WTC11 (cell line): Measurements from ENCODE around the gene LRRC8A. TPM values are rescaled to one million over a fixed set of nuclear protein-coding genes. Genes with fewer than 3 reads are reported as not detected.

Experiments
- ATAC-seq: fragments of 200-7000 bp; cut with Tn5 transposase; 2 replicates; pipeline ENCODE4 v1.10.0; 2021; ENCODE audit warnings: mild to moderate bottlenecking, moderate library complexity
- CTCF ChIA-PET: fragments of 300-600 bp; sonication (Branson Sonifier 250); formaldehyde crosslinking; loops from one replicate; lab custom pipeline; 2021; ENCODE audit warnings: antibody characterized with exemption; lab: Charles Lee
- POLR2A ChIA-PET: fragments of 350-600 bp; sonication (Branson Sonifier 250); formaldehyde crosslinking; loops from one replicate; lab custom pipeline; 2021; ENCODE audit warnings: antibody characterized with exemption; lab: Charles Lee
- DNase-seq: peaks from one replicate; pipeline ENCODE4 v3.0.0; 2021; ENCODE audit warnings: low spot score
- H3K27ac Mint-ChIP-seq: 2 replicates; pipeline ENCODE4 v1.8.0; 2021; ENCODE audit warnings: mixed read lengths
- H3K27me3 Mint-ChIP-seq: 2 replicates; pipeline ENCODE4 v1.8.0; 2021; ENCODE audit warnings: low read depth, mild to moderate bottlenecking, moderate library complexity, mixed read lengths
- H3K36me3 Mint-ChIP-seq: 2 replicates; pipeline ENCODE4 v1.8.0; 2021; ENCODE audit warnings: mixed read lengths
- H3K4me1 Mint-ChIP-seq: 2 replicates; pipeline ENCODE4 v1.8.0; 2022; ENCODE audit warnings: mixed read lengths
- H3K4me3 Mint-ChIP-seq: 2 replicates; pipeline ENCODE4 v1.8.0; 2021; ENCODE audit warnings: mild to moderate bottlenecking, moderate library complexity, mixed read lengths
- H3K9me3 Mint-ChIP-seq: 2 replicates; pipeline ENCODE4 v1.8.0; 2021; ENCODE audit warnings: mixed read lengths
- ATF1 ChIP-seq: sonication (generic); formaldehyde crosslinking; IDR thresholded peaks from 2 replicates; pipeline ENCODE4 v1.8.1; 2023; ENCODE audit warnings: mild to moderate bottlenecking, moderate library complexity, missing genetic modification reagents
- ATF2 ChIP-seq: sonication (generic); formaldehyde crosslinking; IDR thresholded peaks from 2 replicates; pipeline ENCODE4 v1.8.1; 2022; ENCODE audit warnings: low read depth, missing genetic modification reagents, borderline replicate concordance
- ATF6 ChIP-seq: sonication (generic); formaldehyde crosslinking; IDR thresholded peaks from 2 replicates; pipeline ENCODE4 v1.8.1; 2023; ENCODE audit warnings: mild to moderate bottlenecking, missing genetic modification reagents
- CBFB ChIP-seq: sonication (generic); formaldehyde crosslinking; IDR thresholded peaks from 2 replicates; pipeline ENCODE4 v1.8.1; 2022; ENCODE audit warnings: mild to moderate bottlenecking, low read depth, missing genetic modification reagents
- CTCF ChIP-seq: fragments of 200-600 bp; IDR thresholded peaks from 2 replicates; pipeline ENCODE4 v1.8.0; 2022; ENCODE audit warnings: antibody characterized with exemption
- GTF2I ChIP-seq: fragments of 250-450 bp; sonication (Bioruptor Pico); conservative IDR thresholded peaks from 2 replicates; pipeline ENCODE4 v1.4.0; 2021; ENCODE audit warnings: mild to moderate bottlenecking
- HMGA2 ChIP-seq: fragments of 250-450 bp; sonication (Bioruptor Pico); IDR thresholded peaks from 2 replicates; pipeline ENCODE4 v1.4.0; 2021; ENCODE audit warnings: mild to moderate bottlenecking, moderate library complexity
- JUN ChIP-seq: sonication (generic); formaldehyde crosslinking; IDR thresholded peaks from 2 replicates; pipeline ENCODE4 v1.8.0; 2023; ENCODE audit warnings: mild to moderate bottlenecking, missing genetic modification reagents
- MXD4 ChIP-seq: fragments of 250-450 bp; sonication (Bioruptor Pico); IDR thresholded peaks from 2 replicates; pipeline ENCODE4 v1.8.0; 2021; ENCODE audit warnings: mild to moderate bottlenecking, moderate library complexity, borderline replicate concordance
- MYBL2 ChIP-seq: sonication (generic); formaldehyde crosslinking; IDR thresholded peaks from 2 replicates; pipeline ENCODE4 v1.8.1; 2023; ENCODE audit warnings: mild to moderate bottlenecking, moderate library complexity, missing genetic modification reagents
- NFE2L1 ChIP-seq: sonication (generic); formaldehyde crosslinking; IDR thresholded peaks from 2 replicates; pipeline ENCODE4 v1.8.1; 2023; ENCODE audit warnings: missing genetic modification reagents
- PREB ChIP-seq: sonication (generic); formaldehyde crosslinking; IDR thresholded peaks from 2 replicates; pipeline ENCODE4 v1.8.1; 2022; ENCODE audit warnings: mild to moderate bottlenecking, missing genetic modification reagents, moderate library complexity, borderline replicate concordance
- RORB ChIP-seq: fragments of 250-450 bp; sonication (Bioruptor Pico); IDR thresholded peaks from 2 replicates; pipeline ENCODE4 v1.9.0; 2021; ENCODE audit warnings: mild to moderate bottlenecking
- SMAD3 ChIP-seq: sonication (generic); formaldehyde crosslinking; IDR thresholded peaks from 2 replicates; pipeline ENCODE4 v1.8.0; 2022; ENCODE audit warnings: missing genetic modification reagents, mild to moderate bottlenecking, borderline replicate concordance
- TEAD1 ChIP-seq: sonication (generic); formaldehyde crosslinking; IDR thresholded peaks from 2 replicates; pipeline ENCODE4 v1.8.0; 2022; ENCODE audit warnings: mild to moderate bottlenecking, missing genetic modification reagents
- ZNF423 ChIP-seq: fragments of 250-450 bp; sonication (Bioruptor Pico); IDR thresholded peaks from 2 replicates; pipeline ENCODE4 v2.1.2; 2022; ENCODE audit warnings: mild to moderate bottlenecking, moderate library complexity
- ZNF512 ChIP-seq: sonication (generic); formaldehyde crosslinking; IDR thresholded peaks from 2 replicates; pipeline ENCODE4 v1.8.1; 2022; ENCODE audit warnings: missing genetic modification reagents, borderline replicate concordance
- total RNA-seq: library from RNA; stranded (reverse); gene quantifications from 3 replicates; pipeline ENCODE4 v1.2.3, GENCODE V29; 2021
- TF ChIP-seq, protein P1 (sequence below): sonication (generic); formaldehyde crosslinking; IDR thresholded peaks from 2 replicates; pipeline ENCODE4 v1.8.1; 2022; ENCODE audit warnings: mild to moderate bottlenecking, moderate library complexity, missing genetic modification reagents
- TF ChIP-seq, protein P2 (sequence below): sonication (generic); formaldehyde crosslinking; IDR thresholded peaks from 2 replicates; pipeline ENCODE4 v1.8.1; 2023; ENCODE audit warnings: mild to moderate bottlenecking, missing genetic modification reagents, moderate library complexity
- TF ChIP-seq, protein P3 (sequence below): sonication (generic); formaldehyde crosslinking; IDR thresholded peaks from 2 replicates; pipeline ENCODE4 v1.8.1; 2023; ENCODE audit warnings: mild to moderate bottlenecking, missing genetic modification reagents, moderate library complexity
- TF ChIP-seq, protein P4 (sequence below): fragments of 250-450 bp; sonication (Bioruptor Pico); IDR thresholded peaks from 2 replicates; pipeline ENCODE4 v1.9.0; 2021; ENCODE audit warnings: moderate library complexity, mild to moderate bottlenecking, inconsistent platforms, borderline replicate concordance
- TF ChIP-seq, protein P5 (sequence below): sonication (generic); formaldehyde crosslinking; conservative IDR thresholded peaks from 2 replicates; pipeline ENCODE4 v1.8.1; 2022; ENCODE audit warnings: mild to moderate bottlenecking, missing genetic modification reagents

LRRC8A gene
- total RNA-seq, 1 experiment from 2014 or later = 83.5 TPM

GRCh38 chr9:128933731-128934130, 51.8 kb downstream of the LRRC8A start (continued):
- TF ChIP-seq JUN (CRISPR knock-in tag) = no peak
- TF ChIP-seq, protein P1, sequence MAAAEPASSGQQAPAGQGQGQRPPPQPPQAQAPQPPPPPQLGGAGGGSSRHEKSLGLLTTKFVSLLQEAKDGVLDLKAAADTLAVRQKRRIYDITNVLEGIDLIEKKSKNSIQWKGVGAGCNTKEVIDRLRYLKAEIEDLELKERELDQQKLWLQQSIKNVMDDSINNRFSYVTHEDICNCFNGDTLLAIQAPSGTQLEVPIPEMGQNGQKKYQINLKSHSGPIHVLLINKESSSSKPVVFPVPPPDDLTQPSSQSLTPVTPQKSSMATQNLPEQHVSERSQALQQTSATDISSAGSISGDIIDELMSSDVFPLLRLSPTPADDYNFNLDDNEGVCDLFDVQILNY (CRISPR knock-in tag) = no peak
- TF ChIP-seq PREB = no peak
- TF ChIP-seq, protein P2, sequence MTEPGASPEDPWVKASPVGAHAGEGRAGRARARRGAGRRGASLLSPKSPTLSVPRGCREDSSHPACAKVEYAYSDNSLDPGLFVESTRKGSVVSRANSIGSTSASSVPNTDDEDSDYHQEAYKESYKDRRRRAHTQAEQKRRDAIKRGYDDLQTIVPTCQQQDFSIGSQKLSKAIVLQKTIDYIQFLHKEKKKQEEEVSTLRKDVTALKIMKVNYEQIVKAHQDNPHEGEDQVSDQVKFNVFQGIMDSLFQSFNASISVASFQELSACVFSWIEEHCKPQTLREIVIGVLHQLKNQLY = no peak
- no peak for TF ChIP-seq ATF1
- no peak for TF ChIP-seq HMGA2 (CRISPR knock-in tag)
- no peak for TF ChIP-seq ZNF423
- TF ChIP-seq, protein P3, sequence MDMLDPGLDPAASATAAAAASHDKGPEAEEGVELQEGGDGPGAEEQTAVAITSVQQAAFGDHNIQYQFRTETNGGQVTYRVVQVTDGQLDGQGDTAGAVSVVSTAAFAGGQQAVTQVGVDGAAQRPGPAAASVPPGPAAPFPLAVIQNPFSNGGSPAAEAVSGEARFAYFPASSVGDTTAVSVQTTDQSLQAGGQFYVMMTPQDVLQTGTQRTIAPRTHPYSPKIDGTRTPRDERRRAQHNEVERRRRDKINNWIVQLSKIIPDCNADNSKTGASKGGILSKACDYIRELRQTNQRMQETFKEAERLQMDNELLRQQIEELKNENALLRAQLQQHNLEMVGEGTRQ (CRISPR knock-in tag) = no peak

GRCh38 chr9:128936171-128936865, 54.4 kb downstream of the LRRC8A start:
- CTCF ChIA-PET = interaction anchor here (0.7 to 0.8 kb wide), 2 partner anchors 72 to 498 kb away, joined by 3 read pairs; no protein-coding TSS in a partner anchor
- H3K27ac Mint-ChIP-seq = no peak overlapping the region
- no peak for DNase-seq
- no peaks in the 10 kb centered on the region for H3K36me3 Mint-ChIP-seq
- no peak for ATAC-seq
- TF ChIP-seq CBFB (CRISPR knock-in tag) = no peak
- no peak for TF ChIP-seq ZNF512
- no peak for TF ChIP-seq TEAD1
- no peak for TF ChIP-seq ATF6 (CRISPR knock-in tag)
- TF ChIP-seq ATF2 (CRISPR knock-in tag) = no peak
- TF ChIP-seq RORB = no peak
- TF ChIP-seq, protein P4, sequence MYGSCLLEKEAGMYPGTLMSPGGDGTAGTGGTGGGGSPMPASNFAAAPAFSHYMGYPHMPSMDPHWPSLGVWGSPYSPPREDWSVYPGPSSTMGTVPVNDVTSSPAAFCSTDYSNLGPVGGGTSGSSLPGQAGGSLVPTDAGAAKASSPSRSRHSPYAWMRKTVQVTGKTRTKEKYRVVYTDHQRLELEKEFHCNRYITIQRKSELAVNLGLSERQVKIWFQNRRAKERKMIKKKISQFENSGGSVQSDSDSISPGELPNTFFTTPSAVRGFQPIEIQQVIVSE (CRISPR knock-in tag) = no peak
- TF ChIP-seq, protein P5, sequence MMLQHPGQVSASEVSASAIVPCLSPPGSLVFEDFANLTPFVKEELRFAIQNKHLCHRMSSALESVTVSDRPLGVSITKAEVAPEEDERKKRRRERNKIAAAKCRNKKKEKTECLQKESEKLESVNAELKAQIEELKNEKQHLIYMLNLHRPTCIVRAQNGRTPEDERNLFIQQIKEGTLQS (CRISPR knock-in tag) = no peak
- TF ChIP-seq, protein P1 (CRISPR knock-in tag) = no peak
- no peak for TF ChIP-seq NFE2L1 (CRISPR knock-in tag)
- no peak for TF ChIP-seq MYBL2 (CRISPR knock-in tag)
- no peak for TF ChIP-seq GTF2I
- TF ChIP-seq CTCF = no peak
- TF ChIP-seq SMAD3 (CRISPR knock-in tag) = no peak
- no peak for TF ChIP-seq JUN (CRISPR knock-in tag)
- no peak for TF ChIP-seq MXD4 (CRISPR knock-in tag)
- TF ChIP-seq, protein P2 = no peak
- H3K27me3 Mint-ChIP-seq = no peaks in the 10 kb centered on the region
- no peaks in the 10 kb centered on the region for H3K9me3 Mint-ChIP-seq
- POLR2A ChIA-PET = no interaction called here
- no peaks in the 10 kb centered on the region for H3K4me1 Mint-ChIP-seq
- no peak overlapping the region for H3K4me3 Mint-ChIP-seq
